Neural cell (in vitro differentiated cells): ENCODE data around the gene UBASH3A. TPM values are rescaled to one million over a fixed set of nuclear protein-coding genes. Genes with fewer than 3 reads are reported as not detected.

Experiments used
- H2AFZ ChIP-seq: fragments of 200-600, 300-800 bp; sonication (generic), shearing (Covaris generic); 2 replicates; pipeline ENCODE4 v1.6.0; 2014; ENCODE audit warnings: low read depth, mild to moderate bottlenecking, antibody characterized with exemption, low read length, moderate library complexity
- H3F3A ChIP-seq: fragments of 200-600 bp; shearing (Covaris generic); 2 replicates; pipeline ENCODE4 v1.6.1; 2016; ENCODE audit warnings: mild to moderate bottlenecking, moderate library complexity, mixed read lengths, antibody characterized with exemption, low read length; ENCODE audit not compliant: insufficient read depth, poor library complexity, severe bottlenecking
- H3K27ac ChIP-seq: fragments of 200-600, 300-800 bp; sonication (generic), shearing (Covaris generic); 2 replicates; pipeline ENCODE4 v1.5.1; 2014; ENCODE audit warnings: mild to moderate bottlenecking, low read length, moderate library complexity
- H3K27me3 ChIP-seq: fragments of 300-800, 200-600 bp; sonication (generic), shearing (Covaris generic); 2 replicates; pipeline ENCODE4 v1.6.0; 2014; ENCODE audit warnings: mild to moderate bottlenecking, low read depth, low read length, moderate library complexity; ENCODE audit not compliant: insufficient read depth
- H3K36me3 ChIP-seq: fragments of 300-800, 200-600 bp; sonication (generic), shearing (Covaris generic); 2 replicates; pipeline ENCODE4 v1.5.1; 2014; ENCODE audit warnings: mild to moderate bottlenecking, antibody characterized with exemption, low read length, moderate library complexity; ENCODE audit not compliant: insufficient read depth
- H3K4me2 ChIP-seq: fragments of 300-800, 200-600 bp; sonication (generic), shearing (Covaris generic); 2 replicates; pipeline ENCODE4 v1.6.0; 2014; ENCODE audit warnings: mild to moderate bottlenecking, low read length
- H3K4me3 ChIP-seq: fragments of 300-800, 200-600 bp; sonication (generic), shearing (Covaris generic); 2 replicates; pipeline ENCODE4 v1.5.1; 2014; ENCODE audit warnings: mild to moderate bottlenecking, low read length, moderate library complexity
- H3K79me2 ChIP-seq: fragments of 200-600 bp; shearing (Covaris generic); replicated peaks from 2 replicates; pipeline ENCODE4 v1.6.0; 2014; ENCODE audit warnings: mild to moderate bottlenecking, low read length, moderate library complexity; ENCODE audit not compliant: insufficient read depth
- H3K9ac ChIP-seq: fragments of 300-800, 200-600 bp; sonication (generic), shearing (Covaris generic); 2 replicates; pipeline ENCODE4 v1.6.1; 2016; ENCODE audit warnings: mild to moderate bottlenecking, low read length, mixed read lengths
- H3K9me2 ChIP-seq: fragments of 200-600 bp; shearing (Covaris generic); 2 replicates; pipeline ENCODE4 v1.6.1; 2016; ENCODE audit warnings: mild to moderate bottlenecking, low read length, mixed read lengths; ENCODE audit not compliant: insufficient read depth
- H3K9me3 ChIP-seq: fragments of 200-600, 300-800 bp; sonication (generic), shearing (Covaris generic); 2 replicates; pipeline ENCODE4 v1.6.1; 2016; ENCODE audit warnings: mild to moderate bottlenecking, mixed run types, low read length, moderate library complexity, mixed read lengths
- H4K20me1 ChIP-seq: fragments of 200-600 bp; shearing (Covaris generic); 2 replicates; pipeline ENCODE4 v1.6.1; 2016; ENCODE audit warnings: mild to moderate bottlenecking, mixed run types; ENCODE audit not compliant: insufficient read depth
- CTCF ChIP-seq: fragments of 450-650 bp; IDR thresholded peaks from 2 replicates; pipeline ENCODE4 v1.5.1; 2014; ENCODE audit warnings: antibody characterized with exemption, mild to moderate bottlenecking, moderate library complexity; ENCODE audit not compliant: poor library complexity, severe bottlenecking
- EP300 ChIP-seq: fragments of 450-650 bp; conservative IDR thresholded peaks from 2 replicates; pipeline ENCODE4 v1.6.1; 2014; ENCODE audit warnings: antibody characterized with exemption, mild to moderate bottlenecking, moderate library complexity; ENCODE audit not compliant: poor library complexity, severe bottlenecking
- EZH2 ChIP-seq: fragments of 200-600, 300-800 bp; shearing (Covaris generic), sonication (generic); IDR thresholded peaks from 2 replicates; pipeline ENCODE4 v1.6.1; 2014; ENCODE audit warnings: antibody characterized with exemption, low read length, borderline replicate concordance, mild to moderate bottlenecking; ENCODE audit not compliant: insufficient read depth, poor library complexity, severe bottlenecking
- MXI1 ChIP-seq: fragments of 450-650 bp; conservative IDR thresholded peaks from 2 replicates; pipeline ENCODE4 v1.6.1; 2014; ENCODE audit warnings: antibody characterized with exemption, mild to moderate bottlenecking; ENCODE audit not compliant: poor library complexity, severe bottlenecking
- POLR2AphosphoS5 ChIP-seq: IDR thresholded peaks from 2 replicates; pipeline ENCODE4 v1.6.1; 2012
- RAD21 ChIP-seq: fragments of 450-650 bp; conservative IDR thresholded peaks from 2 replicates; pipeline ENCODE4 v1.6.1; 2014; ENCODE audit warnings: antibody characterized with exemption, mild to moderate bottlenecking, moderate library complexity
- SMC3 ChIP-seq: fragments of 450-650 bp; conservative IDR thresholded peaks from 2 replicates; pipeline ENCODE4 v1.6.1; 2014; ENCODE audit warnings: antibody characterized with exemption, mild to moderate bottlenecking, moderate library complexity; ENCODE audit not compliant: poor library complexity
- TAF1 ChIP-seq: IDR thresholded peaks from 2 replicates; pipeline ENCODE4 v1.6.1; 2012; ENCODE audit warnings: low read depth
- polyA plus RNA-seq: library from polyadenylated mRNA; depleted of rRNA; stranded (reverse); fragments of >200 nt; gene quantifications from 2 replicates; pipeline ENCODE4 v1.2.3, GENCODE V29; 2014
- TF ChIP-seq, protein P1 (sequence below): IDR thresholded peaks from 2 replicates; pipeline ENCODE4 v1.6.1; 2012; ENCODE audit warnings: borderline replicate concordance

UBASH3A gene
- polyA plus RNA-seq, 1 donor from 2014 or later: not detected

- H3K27me3 ChIP-seq: no peaks in the 10 kb centered on the region
- H3K4me3 ChIP-seq: no peak overlapping the region
- H3K36me3 ChIP-seq: no peaks in the 10 kb centered on the region
- H3K9me3 ChIP-seq: no peaks in the 10 kb centered on the region
- TF ChIP-seq RAD21: no peak
- H4K20me1 ChIP-seq: no peaks in the 10 kb centered on the region
- no peak overlapping the region for H3K27ac ChIP-seq
- H3K9me2 ChIP-seq: no peaks in the 10 kb centered on the region
- no peak overlapping the region for H3K4me2 ChIP-seq
- no peak overlapping the region for H2AFZ ChIP-seq
- no peak overlapping the region for H3K9ac ChIP-seq
- H3K79me2 ChIP-seq: no peaks in the 10 kb centered on the region
- H3F3A ChIP-seq: no peaks in the 10 kb centered on the region
These were observed 8.9 kb downstream of the UBASH3A start for GRCh38 chr21:42412636-42412933.

DNA sequence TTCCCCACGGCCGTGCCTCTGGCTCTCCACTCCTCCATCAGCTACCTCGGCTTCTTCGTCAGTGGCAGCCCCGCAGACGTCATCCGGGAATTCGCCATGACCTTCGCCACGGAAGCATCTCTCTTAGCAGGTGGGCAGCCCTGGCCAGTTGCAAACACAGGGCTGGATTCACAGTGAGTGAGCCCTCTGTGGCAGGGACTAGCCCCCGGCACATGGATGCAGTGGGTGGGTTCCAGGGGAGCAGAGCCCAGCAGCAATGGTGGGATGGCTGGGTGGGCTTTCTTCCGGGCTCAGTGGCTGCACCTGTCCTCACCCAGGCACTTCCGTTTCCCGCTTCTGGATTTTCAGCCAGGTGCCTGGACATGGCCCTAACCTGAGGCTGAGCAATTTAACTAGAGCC, 9.4 kb downstream of the UBASH3A start:
- Histone ChIP-seq H3K9me2 (no peaks in the 10 kb centered on the region), H3K9ac (no peak overlapping the region), H3K27me3 (no peaks in the 10 kb centered on the region), H3K4me3 (no peak overlapping the region), H3K27ac (no peak overlapping the region), H3K79me2 (no peaks in the 10 kb centered on the region), H3K9me3 (no peaks in the 10 kb centered on the region), H4K20me1 (no peaks in the 10 kb centered on the region), H2AFZ (no peak overlapping the region), H3K4me2 (no peak overlapping the region), H3F3A (no peaks in the 10 kb centered on the region), H3K36me3 (no peaks in the 10 kb centered on the region)
- no peak for TF ChIP-seq MXI1
- TF ChIP-seq, protein P1, sequence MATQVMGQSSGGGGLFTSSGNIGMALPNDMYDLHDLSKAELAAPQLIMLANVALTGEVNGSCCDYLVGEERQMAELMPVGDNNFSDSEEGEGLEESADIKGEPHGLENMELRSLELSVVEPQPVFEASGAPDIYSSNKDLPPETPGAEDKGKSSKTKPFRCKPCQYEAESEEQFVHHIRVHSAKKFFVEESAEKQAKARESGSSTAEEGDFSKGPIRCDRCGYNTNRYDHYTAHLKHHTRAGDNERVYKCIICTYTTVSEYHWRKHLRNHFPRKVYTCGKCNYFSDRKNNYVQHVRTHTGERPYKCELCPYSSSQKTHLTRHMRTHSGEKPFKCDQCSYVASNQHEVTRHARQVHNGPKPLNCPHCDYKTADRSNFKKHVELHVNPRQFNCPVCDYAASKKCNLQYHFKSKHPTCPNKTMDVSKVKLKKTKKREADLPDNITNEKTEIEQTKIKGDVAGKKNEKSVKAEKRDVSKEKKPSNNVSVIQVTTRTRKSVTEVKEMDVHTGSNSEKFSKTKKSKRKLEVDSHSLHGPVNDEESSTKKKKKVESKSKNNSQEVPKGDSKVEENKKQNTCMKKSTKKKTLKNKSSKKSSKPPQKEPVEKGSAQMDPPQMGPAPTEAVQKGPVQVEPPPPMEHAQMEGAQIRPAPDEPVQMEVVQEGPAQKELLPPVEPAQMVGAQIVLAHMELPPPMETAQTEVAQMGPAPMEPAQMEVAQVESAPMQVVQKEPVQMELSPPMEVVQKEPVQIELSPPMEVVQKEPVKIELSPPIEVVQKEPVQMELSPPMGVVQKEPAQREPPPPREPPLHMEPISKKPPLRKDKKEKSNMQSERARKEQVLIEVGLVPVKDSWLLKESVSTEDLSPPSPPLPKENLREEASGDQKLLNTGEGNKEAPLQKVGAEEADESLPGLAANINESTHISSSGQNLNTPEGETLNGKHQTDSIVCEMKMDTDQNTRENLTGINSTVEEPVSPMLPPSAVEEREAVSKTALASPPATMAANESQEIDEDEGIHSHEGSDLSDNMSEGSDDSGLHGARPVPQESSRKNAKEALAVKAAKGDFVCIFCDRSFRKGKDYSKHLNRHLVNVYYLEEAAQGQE: no peak
- no peak for TF ChIP-seq CTCF
- no peak for TF ChIP-seq TAF1
- TF ChIP-seq SMC3: no peak
- no peak for TF ChIP-seq POLR2AphosphoS5
- no peak for TF ChIP-seq EZH2
- no peak for TF ChIP-seq RAD21
- no peak for TF ChIP-seq EP300

- Histone ChIP-seq H3K9ac (no peak overlapping the region), H3K4me2 (no peak overlapping the region), H3K9me2 (no peaks in the 10 kb centered on the region), H3K27ac (no peak overlapping the region), H3K9me3 (no peaks in the 10 kb centered on the region), H3K27me3 (no peaks in the 10 kb centered on the region), H2AFZ (no peak overlapping the region), H3K36me3 (no peaks in the 10 kb centered on the region), H3F3A (no peaks in the 10 kb centered on the region), H3K79me2 (no peaks in the 10 kb centered on the region), H4K20me1 (no peaks in the 10 kb centered on the region), H3K4me3 (no peak overlapping the region)
- no peak for TF ChIP-seq SMC3
- no peak for TF ChIP-seq EP300
- TF ChIP-seq CTCF: no peak
- no peak for TF ChIP-seq POLR2AphosphoS5
- no peak for TF ChIP-seq EZH2
- TF ChIP-seq RAD21: no peak
- no peak for TF ChIP-seq MXI1
- no peak for TF ChIP-seq TAF1
- TF ChIP-seq, protein P1: no peak
These were observed 9.8 kb downstream of the UBASH3A start for GRCh38 chr21:42413500-42413899.
